Loucy (cell line): ENCODE measurements around the gene MRM1.

ENCODE experiments used
- CTCF ChIP-seq: fragments of 200-600 bp; sonication (generic); conservative IDR thresholded peaks from 2 replicates; pipeline ENCODE4 v1.5.1; 2014; ENCODE audit warnings: mild to moderate bottlenecking, antibody characterized with exemption, low read length
- EZH2phosphoT487 ChIP-seq: fragments of 200-600 bp; IDR thresholded peaks from 2 replicates; pipeline ENCODE4 v1.6.1; 2018; ENCODE audit warnings: antibody characterized with exemption, mild to moderate bottlenecking, moderate library complexity, borderline replicate concordance

GRCh38 chr17:36641877-36642845 lies 40.8 kb downstream of the MRM1 start:
- TF ChIP-seq CTCF (no peak), EZH2phosphoT487 (no peak)
